ENCODE measurements around the gene ZBTB9. TPM values are rescaled to one million over a fixed set of nuclear protein-coding genes. Genes with fewer than 3 reads are reported as not detected.

The ZBTB9 gene
- total and polyA plus RNA-seq, 2 donors (not counting 1 experiment from before 2014, with no cell fraction given), result 2.9 to 11.8 TPM

DNA sequence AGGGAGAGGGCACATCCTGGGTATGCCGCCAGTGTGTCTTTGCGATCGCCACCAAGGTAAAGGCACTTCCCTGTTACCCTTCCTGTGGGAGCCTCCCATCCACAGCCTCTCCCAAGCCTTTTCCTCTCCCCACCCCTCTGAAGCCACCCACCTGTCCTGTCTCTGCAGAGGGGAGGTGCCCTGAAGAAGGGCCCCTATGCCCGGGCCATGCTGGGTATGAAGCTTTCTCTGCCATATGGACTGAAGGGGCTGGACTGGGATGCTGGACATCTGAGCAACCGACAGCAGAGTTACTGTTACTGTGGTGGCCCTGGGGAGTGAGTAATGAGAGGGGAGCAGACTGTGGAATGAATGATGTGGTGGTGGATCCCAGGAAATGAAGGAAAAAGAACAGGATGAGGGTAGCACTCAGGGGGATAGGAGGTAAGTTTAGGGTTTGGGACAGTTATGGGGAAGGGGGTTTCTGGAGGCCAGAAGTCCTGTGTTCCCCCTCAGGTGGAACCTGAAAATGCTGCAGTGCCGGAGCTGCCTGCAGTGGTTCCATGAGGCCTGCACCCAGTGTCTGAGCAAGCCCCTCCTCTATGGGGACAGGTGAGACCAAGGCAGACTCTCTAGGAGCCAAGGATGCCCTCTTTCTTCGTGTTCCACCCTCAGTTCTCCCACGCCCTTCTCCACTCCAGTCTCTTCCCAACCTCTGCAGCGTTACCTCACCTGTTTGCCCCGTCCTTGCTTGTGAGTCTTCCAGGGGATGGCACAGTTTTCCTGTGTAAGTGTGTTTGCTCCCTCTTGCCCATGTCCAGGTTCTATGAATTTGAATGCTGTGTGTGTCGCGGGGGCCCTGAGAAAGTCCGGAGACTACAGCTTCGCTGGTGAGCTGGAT lies 40.9 kb upstream of the ZBTB9 start:
- POLR2A ChIA-PET, result no interaction called here

More for the DNA sequence above, 40.9 kb upstream of the ZBTB9 start:
- no peaks in the 10 kb centered on the region for H3K9me3 Mint-ChIP-seq (ENCODE audit: insufficient read depth)
- intact Hi-C loops (cut with micrococcal nuclease), result no loop called here
- 95% methylated on average over 5 of the region's 14 CpGs for WGBS (ENCODE audit: insufficient coverage)
- no peaks in the 10 kb centered on the region for H3K9me3 ChIP-seq (ENCODE audit: control extremely low read depth in 1 of 3, control insufficient read depth in 2 of 3, insufficient read depth in 1 of 3, low read length in 2 of 3)
- no peaks in the 10 kb centered on the region for H3K27me3 Mint-ChIP-seq
- TF ChIP-seq, protein P1, sequence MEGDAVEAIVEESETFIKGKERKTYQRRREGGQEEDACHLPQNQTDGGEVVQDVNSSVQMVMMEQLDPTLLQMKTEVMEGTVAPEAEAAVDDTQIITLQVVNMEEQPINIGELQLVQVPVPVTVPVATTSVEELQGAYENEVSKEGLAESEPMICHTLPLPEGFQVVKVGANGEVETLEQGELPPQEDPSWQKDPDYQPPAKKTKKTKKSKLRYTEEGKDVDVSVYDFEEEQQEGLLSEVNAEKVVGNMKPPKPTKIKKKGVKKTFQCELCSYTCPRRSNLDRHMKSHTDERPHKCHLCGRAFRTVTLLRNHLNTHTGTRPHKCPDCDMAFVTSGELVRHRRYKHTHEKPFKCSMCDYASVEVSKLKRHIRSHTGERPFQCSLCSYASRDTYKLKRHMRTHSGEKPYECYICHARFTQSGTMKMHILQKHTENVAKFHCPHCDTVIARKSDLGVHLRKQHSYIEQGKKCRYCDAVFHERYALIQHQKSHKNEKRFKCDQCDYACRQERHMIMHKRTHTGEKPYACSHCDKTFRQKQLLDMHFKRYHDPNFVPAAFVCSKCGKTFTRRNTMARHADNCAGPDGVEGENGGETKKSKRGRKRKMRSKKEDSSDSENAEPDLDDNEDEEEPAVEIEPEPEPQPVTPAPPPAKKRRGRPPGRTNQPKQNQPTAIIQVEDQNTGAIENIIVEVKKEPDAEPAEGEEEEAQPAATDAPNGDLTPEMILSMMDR (IDR thresholded peaks at IDR 0.05), result no peak
- no peak for TF ChIP-seq EZH2 (IDR thresholded peaks at IDR 0.05; ENCODE audit: borderline replicate concordance, insufficient read depth, low read depth, low read length, poor library complexity, severe bottlenecking)
- H4K20me1 ChIP-seq (ENCODE audit: control insufficient read depth, insufficient read depth, low read length, poor library complexity, severe bottlenecking), result peaks cover 13% of the 10 kb centered on the region
- no peak overlapping the region for H3K4me3 ChIP-seq (ENCODE audit: control extremely low read depth in 1 of 5, extremely low read depth in 1 of 5, insufficient read depth in 1 of 5, low read depth in 2 of 5, low read length in 4 of 5)
- H3K4me3 Mint-ChIP-seq, result peak overlapping the region; percentile 64
- no peaks in the 10 kb centered on the region for H3K27me3 ChIP-seq (replicated peaks in 1 of 4; ENCODE audit: control extremely low read depth in 1 of 4, control insufficient read depth in 3 of 4, insufficient read depth in 4 of 4, low read length in 3 of 4)
- peaks cover 49% of the 10 kb centered on the region for H3K79me2 ChIP-seq (ENCODE audit: control insufficient read depth, insufficient read depth, low read length)
- ATAC-seq (ENCODE audit: low read depth) (no peak), DNase-seq (no peak)
- H3K4me1 Mint-ChIP-seq, result peaks cover 77% of the 10 kb centered on the region
- CTCF ChIA-PET, result interaction anchor here (1.1 to 2.3 kb wide), 2 partner anchors 12 to 22 kb away, joined by 3 to 6 read pairs; no protein-coding TSS in a partner anchor
- H3K9ac ChIP-seq (ENCODE audit: low read length), result no peak overlapping the region
- peak overlapping the region; percentile 87 for H3K27ac Mint-ChIP-seq
- no peak overlapping the region for H2AFZ ChIP-seq (ENCODE audit: insufficient read depth, low read depth, low read length, poor library complexity, severe bottlenecking)
- peaks cover 57 to 78% of the 10 kb centered on the region in 2 donors for H3K4me1 ChIP-seq (ENCODE audit: control insufficient read depth in 2 of 2, insufficient read depth in 2 of 2, low read length in 2 of 2)
- H3K4me2 ChIP-seq (replicated peaks; ENCODE audit: low read depth, low read length, poor library complexity, severe bottlenecking), result peak overlapping the region; percentile 97
- peak overlapping the region; percentile 50 to 95 for H3K27ac ChIP-seq (ENCODE audit: low read length in 2 of 2)
- H3K36me3 ChIP-seq (replicated peaks in 1 of 2; ENCODE audit: control extremely low read depth in 1 of 2, control insufficient read depth in 1 of 2, extremely low read depth in 1 of 2, insufficient read depth in 2 of 2, low read length in 1 of 2), result peaks cover 0 to 44% of the 10 kb centered on the region in 2 experiments

Measured in B cell (primary cell).